Measurements from ENCODE around the gene ADAMTSL1. TPM values are rescaled to one million over a fixed set of nuclear protein-coding genes. Genes with fewer than 3 reads are reported as not detected.
A peak's percentile ranks its signal among the peaks of the same experiment; 100 is the strongest.

ADAMTSL1 gene
- total and polyA plus RNA-seq, 12 donors = 0.37 to 5.2 (median 1.9) TPM

- peaks cover 0 to 35% (median 12%) of the 10 kb centered on the region in 9 donors for H3K4me1 ChIP-seq
- TF ChIP-seq, protein P1, sequence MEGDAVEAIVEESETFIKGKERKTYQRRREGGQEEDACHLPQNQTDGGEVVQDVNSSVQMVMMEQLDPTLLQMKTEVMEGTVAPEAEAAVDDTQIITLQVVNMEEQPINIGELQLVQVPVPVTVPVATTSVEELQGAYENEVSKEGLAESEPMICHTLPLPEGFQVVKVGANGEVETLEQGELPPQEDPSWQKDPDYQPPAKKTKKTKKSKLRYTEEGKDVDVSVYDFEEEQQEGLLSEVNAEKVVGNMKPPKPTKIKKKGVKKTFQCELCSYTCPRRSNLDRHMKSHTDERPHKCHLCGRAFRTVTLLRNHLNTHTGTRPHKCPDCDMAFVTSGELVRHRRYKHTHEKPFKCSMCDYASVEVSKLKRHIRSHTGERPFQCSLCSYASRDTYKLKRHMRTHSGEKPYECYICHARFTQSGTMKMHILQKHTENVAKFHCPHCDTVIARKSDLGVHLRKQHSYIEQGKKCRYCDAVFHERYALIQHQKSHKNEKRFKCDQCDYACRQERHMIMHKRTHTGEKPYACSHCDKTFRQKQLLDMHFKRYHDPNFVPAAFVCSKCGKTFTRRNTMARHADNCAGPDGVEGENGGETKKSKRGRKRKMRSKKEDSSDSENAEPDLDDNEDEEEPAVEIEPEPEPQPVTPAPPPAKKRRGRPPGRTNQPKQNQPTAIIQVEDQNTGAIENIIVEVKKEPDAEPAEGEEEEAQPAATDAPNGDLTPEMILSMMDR (IDR thresholded peaks at IDR 0.05) = no peak
- no peak overlapping the region for H3K4me3 ChIP-seq
- DNase-seq (no peak), ATAC-seq (peak in 2 of 8 donors; percentile 30 to 61)
- H3K9me3 ChIP-seq = no peaks in the 10 kb centered on the region
- no peaks in the 10 kb centered on the region for H3K36me3 ChIP-seq
- intact Hi-C loops (cut with DNase I) = no loop called here
- no peak overlapping the region for H3K27ac ChIP-seq
- H3K27me3 ChIP-seq = no peaks in the 10 kb centered on the region
- WGBS, 2 donors = 76 to 78% methylated on average over 2 of the region's 2 CpGs
Observed at GRCh38 chr9:18676525-18676924, 202.6 kb downstream of the ADAMTSL1 start.

- no peaks in the 10 kb centered on the region for H3K9me3 ChIP-seq
- H3K27ac ChIP-seq = no peak overlapping the region
- H3K4me1 ChIP-seq = peaks cover 0 to 42% (median 12%) of the 10 kb centered on the region in 9 donors
- no peak overlapping the region for H3K4me3 ChIP-seq
- no peaks in the 10 kb centered on the region for H3K27me3 ChIP-seq
- peak in 2 of 8 donors; percentile 42 to 47 for ATAC-seq
- intact Hi-C loops (cut with DNase I) = no loop called here
- DNase-seq = peak in 1 of 2 donors; percentile 9
- H3K36me3 ChIP-seq = no peaks in the 10 kb centered on the region
- 52 to 59% methylated on average over 1 of the region's 1 CpG for WGBS, 2 donors
- TF ChIP-seq, protein P1 (IDR thresholded peaks at IDR 0.05) = no peak
Observed at GRCh38 chr9:18678821-18679590, 205.1 kb downstream of the ADAMTSL1 start.

- H3K27me3 ChIP-seq = no peaks in the 10 kb centered on the region
- no peak for DNase-seq
- peaks cover 0 to 27% (median 4%) of the 10 kb centered on the region in 9 donors for H3K4me1 ChIP-seq
- H3K27ac ChIP-seq = no peak overlapping the region
- no peaks in the 10 kb centered on the region for H3K36me3 ChIP-seq
- no peaks in the 10 kb centered on the region for H3K9me3 ChIP-seq
- H3K4me3 ChIP-seq = no peak overlapping the region
- 80 to 88% methylated on average over 6 of the region's 6 CpGs for WGBS, 2 donors
- no peak for ATAC-seq
- intact Hi-C loops (cut with DNase I) = no loop called here
- TF ChIP-seq, protein P1 (IDR thresholded peaks at IDR 0.05) = no peak
Observed at GRCh38 chr9:18682907-18683306, 209.0 kb downstream of the ADAMTSL1 start.

DNA sequence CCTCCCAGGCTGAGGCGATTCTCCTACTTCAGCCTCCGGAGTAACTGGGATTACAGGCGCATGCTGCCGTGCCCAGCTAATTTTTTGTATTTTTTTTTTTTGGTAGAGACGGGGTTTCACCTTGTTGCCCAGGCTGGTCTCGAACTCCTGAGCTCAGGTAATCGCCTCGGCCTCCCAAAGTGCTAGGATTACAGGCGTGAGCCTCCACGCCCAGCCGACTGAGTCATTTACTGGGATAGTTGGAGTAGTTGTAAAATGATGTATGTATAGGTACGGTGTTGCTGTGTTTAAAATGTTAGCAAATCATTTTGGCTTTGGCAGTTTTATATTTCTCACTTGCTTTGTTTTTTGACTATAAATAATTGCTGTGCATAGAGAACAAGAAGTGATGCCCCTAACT is 209.4 kb downstream of the ADAMTSL1 start:
- H3K9me3 ChIP-seq = no peaks in the 10 kb centered on the region
- intact Hi-C loops (cut with DNase I) = no loop called here
- TF ChIP-seq, protein P1 (IDR thresholded peaks at IDR 0.05) = no peak
- no peak for ATAC-seq
- no peaks in the 10 kb centered on the region for H3K36me3 ChIP-seq
- no peak overlapping the region for H3K27ac ChIP-seq
- peaks cover 0 to 27% (median 4%) of the 10 kb centered on the region in 9 donors for H3K4me1 ChIP-seq
- H3K4me3 ChIP-seq = no peak overlapping the region
- H3K27me3 ChIP-seq = no peaks in the 10 kb centered on the region
- no peak for DNase-seq
- WGBS, 2 donors = 97 to 98% methylated on average over 12 of the region's 12 CpGs
